GM12872 (cell line): ENCODE results near the gene GJA4.

ENCODE experiments used
- TF ChIP-seq, protein P1 (sequence below): IDR thresholded peaks from 3 replicates; pipeline ENCODE4 v1.5.1; 2011; ENCODE audit warnings: low read depth, mild to moderate bottlenecking, low read length, moderate library complexity; ENCODE audit not compliant: insufficient read depth

Gene GJA4

DNA sequence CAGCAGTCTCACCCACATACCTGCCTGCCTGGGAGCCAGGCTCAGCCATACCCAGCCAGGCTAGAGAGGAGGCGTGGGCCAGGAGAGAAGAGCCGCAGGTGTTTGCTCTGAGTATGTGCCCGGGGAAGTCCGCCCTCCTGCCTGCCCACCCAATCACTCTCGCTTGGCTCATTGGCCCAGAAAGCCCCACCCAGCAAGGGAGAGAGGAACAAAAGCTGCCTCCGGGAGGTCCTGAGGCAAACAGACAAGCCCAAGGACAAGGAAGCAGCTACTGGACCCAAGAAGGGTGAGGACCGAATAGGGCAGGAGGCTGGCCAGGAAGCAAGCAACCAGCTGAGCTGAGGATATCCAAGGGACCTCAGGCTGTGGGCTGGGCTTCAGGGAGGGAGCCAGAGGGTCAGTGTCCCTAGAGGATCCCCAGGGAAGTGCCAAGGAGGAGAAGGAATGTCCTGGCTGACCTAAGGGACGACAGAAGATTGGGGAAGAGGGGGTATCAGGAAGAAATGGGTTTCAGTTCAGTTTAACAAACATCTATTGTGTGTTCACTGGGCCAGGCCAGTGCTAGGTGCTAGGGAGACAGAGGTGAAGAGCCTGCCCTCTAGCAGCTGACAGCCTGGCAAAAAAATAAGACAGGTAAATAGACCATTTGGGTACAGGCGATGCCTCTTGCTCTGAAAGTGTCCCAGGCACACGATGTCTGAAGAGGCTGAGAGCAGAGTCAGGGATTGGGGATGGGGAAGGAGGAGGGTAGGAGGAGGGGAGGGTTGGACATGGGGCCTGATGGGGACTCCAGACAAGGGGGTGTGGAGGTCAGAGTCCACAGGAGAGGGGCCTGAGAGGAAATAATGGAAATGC is 33.1 kb upstream of the GJA4 start, which contains the start of gene GJB4:
Gene GJB4 (plus strand): TSS at position 238 of the 855 bp plus-strand sequence. CDS start 1,515 bp downstream, outside the sequence.
- TF ChIP-seq, protein P1, sequence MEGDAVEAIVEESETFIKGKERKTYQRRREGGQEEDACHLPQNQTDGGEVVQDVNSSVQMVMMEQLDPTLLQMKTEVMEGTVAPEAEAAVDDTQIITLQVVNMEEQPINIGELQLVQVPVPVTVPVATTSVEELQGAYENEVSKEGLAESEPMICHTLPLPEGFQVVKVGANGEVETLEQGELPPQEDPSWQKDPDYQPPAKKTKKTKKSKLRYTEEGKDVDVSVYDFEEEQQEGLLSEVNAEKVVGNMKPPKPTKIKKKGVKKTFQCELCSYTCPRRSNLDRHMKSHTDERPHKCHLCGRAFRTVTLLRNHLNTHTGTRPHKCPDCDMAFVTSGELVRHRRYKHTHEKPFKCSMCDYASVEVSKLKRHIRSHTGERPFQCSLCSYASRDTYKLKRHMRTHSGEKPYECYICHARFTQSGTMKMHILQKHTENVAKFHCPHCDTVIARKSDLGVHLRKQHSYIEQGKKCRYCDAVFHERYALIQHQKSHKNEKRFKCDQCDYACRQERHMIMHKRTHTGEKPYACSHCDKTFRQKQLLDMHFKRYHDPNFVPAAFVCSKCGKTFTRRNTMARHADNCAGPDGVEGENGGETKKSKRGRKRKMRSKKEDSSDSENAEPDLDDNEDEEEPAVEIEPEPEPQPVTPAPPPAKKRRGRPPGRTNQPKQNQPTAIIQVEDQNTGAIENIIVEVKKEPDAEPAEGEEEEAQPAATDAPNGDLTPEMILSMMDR = no peak

DNA sequence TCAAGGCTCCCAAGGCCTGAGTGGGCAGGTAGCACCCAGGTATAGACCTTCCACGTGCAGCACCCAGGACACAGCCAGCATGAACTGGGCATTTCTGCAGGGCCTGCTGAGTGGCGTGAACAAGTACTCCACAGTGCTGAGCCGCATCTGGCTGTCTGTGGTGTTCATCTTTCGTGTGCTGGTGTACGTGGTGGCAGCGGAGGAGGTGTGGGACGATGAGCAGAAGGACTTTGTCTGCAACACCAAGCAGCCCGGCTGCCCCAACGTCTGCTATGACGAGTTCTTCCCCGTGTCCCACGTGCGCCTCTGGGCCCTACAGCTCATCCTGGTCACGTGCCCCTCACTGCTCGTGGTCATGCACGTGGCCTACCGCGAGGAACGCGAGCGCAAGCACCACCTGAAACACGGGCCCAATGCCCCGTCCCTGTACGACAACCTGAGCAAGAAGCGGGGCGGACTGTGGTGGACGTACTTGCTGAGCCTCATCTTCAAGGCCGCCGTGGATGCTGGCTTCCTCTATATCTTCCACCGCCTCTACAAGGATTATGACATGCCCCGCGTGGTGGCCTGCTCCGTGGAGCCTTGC is 31.5 kb upstream of the GJA4 start:
- TF ChIP-seq, protein P1 = no peak

DNA sequence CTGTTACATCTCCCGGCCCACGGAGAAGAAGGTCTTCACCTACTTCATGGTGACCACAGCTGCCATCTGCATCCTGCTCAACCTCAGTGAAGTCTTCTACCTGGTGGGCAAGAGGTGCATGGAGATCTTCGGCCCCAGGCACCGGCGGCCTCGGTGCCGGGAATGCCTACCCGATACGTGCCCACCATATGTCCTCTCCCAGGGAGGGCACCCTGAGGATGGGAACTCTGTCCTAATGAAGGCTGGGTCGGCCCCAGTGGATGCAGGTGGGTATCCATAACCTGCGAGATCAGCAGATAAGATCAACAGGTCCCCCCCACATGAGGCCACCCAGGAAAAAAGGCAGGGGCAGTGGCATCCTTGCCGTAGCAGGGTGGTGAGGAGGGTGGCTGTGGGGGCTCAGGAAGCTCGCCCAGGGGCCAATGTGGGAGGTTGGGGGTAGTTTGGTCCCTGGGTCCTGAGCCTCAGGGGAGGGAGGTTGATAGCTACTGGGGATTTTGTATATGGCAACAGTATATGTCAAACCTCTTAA is 31.0 kb upstream of the GJA4 start:
- TF ChIP-seq, protein P1 = no peak

DNA sequence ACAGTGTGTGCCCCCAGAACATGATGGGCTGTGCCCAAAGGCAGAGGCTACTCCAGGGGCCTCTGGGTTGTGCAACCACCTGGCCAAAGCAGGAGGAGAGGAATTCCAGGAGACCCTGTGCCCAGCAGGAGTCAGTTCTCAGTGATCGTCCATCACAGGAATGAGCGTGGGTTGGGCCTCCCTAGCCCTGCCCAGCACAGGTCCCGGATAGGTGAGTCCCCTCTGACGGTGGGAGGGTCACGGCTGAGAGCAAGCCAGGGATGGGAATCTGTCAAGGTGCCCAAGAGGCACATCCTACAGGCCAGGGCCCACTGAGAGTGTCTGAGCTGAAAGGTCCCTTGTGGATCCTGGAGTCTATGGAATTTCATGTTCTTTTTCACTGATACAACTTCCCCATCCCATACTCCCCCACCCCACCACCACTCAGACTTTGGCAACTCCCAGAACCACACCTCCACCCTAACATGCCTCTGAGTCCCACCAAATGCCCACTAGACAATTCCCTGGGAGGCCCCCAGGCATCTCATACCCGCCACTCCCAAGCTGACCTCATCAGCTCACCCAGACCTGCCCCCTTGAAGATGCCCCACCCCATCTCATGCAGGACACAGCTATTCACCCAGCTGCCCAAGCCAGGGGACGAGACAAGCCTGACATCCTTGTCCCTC is 30.2 kb upstream of the GJA4 start:
- TF ChIP-seq, protein P1 = no peak

- TF ChIP-seq, protein P1 = no peak
Observed at GRCh38 chr1:34763142-34763781, 29.5 kb upstream of the GJA4 start.

- TF ChIP-seq, protein P1 = no peak
Observed at GRCh38 chr1:34768856-34769255, 23.9 kb upstream of the GJA4 start.
